Midbrain (tissue), 1 donor: ENCODE measurements around the gene MTUS2.

ENCODE experiments used
- DNase-seq: peaks from one replicate; lab custom pipeline; 2025; lab: John Stamatoyannopoulos, UW

The MTUS2 gene

DNA sequence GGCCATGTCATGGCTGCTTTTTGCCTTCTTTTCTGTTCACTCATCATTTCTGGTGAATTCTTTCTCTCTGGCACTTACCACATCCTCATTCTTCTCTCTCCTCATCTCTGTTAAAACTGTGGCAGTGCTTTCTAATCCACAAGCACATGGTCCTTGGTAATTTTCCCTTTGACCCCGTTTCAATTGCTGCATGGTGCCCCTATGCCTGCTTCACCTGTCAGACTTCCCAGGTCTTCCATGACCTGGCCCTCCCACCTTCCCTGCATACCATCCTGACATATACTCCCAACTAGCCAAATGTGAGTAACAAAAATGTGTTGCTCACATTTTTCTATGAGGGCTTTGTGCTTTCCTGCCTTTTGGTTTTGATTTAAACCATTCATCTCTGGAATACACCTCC is 286.5 kb downstream of the MTUS2 start:
- DNase-seq = no peak

DNA sequence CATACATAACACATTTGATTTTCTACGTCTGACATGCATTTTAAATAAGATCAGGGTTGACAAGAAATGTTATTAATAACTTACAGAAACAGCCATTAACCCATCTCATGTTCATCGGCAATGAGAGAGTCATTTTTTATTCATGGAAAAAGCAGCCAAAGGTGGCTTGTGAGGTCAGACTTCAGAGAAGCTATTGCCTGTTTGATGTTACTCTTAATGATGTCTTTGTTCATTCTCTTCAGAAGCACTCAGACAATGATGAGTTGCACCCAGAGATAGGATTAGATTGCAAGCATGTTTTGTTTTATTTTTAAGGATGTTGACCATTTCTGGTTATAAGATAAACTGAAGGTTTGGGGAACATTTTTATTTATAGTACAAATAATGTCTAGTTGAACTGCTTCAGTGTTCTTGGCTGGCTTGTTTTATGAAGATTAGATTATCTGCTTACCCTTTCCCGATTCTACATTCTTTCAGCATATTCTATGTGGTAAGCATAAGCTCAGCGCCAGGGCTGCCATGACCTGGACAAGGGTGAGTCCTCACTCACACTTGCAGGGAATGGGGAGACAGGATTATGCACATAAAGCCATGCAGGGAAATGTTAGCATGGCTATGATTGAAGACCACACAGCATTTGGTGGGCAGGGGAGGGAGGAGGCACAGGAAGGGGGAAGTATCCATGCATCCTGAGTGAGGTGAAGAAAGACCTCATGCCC is 288.1 kb downstream of the MTUS2 start:
- DNase-seq = no peak

- no peak for DNase-seq
Measured at GRCh38 chr13:29109987-29110386, 289.8 kb downstream of the MTUS2 start.

- DNase-seq = no peak
Measured at GRCh38 chr13:29111446-29111845, 291.3 kb downstream of the MTUS2 start.

DNA sequence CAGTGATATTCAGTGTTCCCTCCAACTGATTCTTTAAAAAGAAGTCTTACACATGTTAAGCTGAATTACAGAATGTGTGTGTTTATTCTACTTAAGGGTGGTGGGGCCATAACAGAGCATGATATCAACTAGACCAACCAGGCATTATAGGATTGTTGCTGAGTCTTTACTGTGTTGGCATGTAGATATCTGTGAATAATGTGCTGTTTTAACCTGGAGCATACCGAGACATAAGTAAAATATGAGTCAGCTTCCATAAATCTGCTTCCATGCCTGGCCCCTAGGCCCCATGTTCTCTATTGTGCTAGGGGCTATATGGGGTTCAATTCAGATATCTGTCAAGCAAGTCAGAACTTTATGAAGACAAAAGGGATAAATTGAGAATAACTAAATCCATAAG is 295.7 kb downstream of the MTUS2 start:
- DNase-seq = no peak

DNA sequence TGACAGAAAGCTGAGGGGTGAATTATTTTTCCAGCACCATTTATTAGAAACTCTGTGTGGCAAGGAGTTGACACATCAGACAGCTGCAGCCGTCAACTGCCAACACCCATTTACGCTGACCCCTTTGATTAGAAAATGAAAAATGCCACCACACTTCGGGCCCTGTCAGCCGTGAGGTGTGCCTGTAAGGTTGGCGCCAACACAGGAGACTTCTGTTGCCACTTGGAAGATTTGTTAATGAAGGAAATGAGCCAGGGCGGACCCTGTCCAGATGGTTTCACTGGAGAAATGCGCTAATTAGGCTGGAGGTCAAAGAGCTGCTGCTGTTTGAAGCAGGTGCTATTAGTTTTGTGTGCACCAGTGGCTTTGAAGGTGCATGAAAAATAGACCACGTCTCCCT is 297.5 kb downstream of the MTUS2 start:
- DNase-seq = no peak

GRCh38 chr13:29118471-29118870 is 298.3 kb downstream of the MTUS2 start:
- DNase-seq = no peak

- DNase-seq = no peak
Measured at GRCh38 chr13:29125191-29125933, 305.2 kb downstream of the MTUS2 start.

GRCh38 chr13:29125934-29126424 is 305.8 kb downstream of the MTUS2 start:
- no peak for DNase-seq

DNA sequence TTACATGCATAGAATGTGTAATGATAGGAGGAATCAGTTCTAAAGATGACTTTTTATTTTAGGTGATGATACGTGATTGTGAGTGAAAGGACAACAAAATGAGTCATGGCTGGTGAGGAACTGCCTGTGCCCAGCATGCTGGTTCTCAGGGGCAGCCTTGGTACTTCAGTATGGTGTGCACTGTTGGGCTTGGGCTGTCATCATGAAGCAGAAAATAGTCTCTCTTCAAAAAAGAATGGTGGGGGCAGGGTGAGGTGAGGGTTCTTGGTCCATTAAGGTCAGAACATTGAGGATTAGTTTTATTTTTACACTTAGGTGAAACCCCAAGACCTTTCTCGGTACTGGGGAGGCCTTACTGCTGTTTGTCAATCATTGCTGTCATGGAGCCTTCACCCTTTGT is 309.5 kb downstream of the MTUS2 start:
- DNase-seq = no peak

DNA sequence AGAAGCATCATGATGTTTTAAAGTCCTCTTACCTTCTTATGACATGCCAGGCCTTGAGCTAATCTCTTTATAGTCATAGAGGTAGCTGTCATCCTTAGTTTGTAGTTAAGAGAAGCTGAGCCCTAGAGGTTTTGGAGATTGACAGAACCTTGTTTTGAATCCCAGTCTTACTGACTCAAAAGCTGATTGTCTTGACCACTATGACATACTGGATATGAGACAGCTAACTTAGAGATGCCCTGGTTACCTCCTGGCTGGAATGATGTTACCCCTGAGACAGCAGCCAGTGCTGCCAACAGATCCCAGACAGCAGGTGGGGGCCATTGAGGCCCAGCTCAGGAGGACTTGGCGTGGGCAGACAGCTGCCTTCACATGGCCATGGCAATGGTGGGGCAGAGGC is 311.0 kb downstream of the MTUS2 start:
- no peak for DNase-seq

GRCh38 chr13:29131881-29132668 is 311.9 kb downstream of the MTUS2 start:
- DNase-seq = no peak

DNA sequence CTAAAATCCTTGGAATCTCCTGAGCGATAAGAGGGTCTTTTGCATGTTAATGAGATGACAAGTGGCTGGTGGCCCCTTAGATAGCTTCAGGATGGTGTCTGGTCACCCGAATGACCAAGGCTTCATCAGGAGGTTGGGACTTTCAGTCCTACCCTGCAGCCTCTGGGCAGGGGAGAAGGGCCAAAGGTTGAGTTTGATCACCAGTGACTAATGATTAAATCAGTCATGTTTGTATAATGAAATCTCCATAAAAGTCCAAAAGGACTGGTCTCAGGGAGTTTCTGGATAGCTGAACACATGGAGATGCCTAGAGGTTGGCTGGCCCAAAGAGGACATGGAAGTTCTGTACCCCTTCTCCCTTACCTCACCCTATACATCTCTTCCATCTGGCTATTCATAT is 316.2 kb downstream of the MTUS2 start:
- DNase-seq = no peak

DNA sequence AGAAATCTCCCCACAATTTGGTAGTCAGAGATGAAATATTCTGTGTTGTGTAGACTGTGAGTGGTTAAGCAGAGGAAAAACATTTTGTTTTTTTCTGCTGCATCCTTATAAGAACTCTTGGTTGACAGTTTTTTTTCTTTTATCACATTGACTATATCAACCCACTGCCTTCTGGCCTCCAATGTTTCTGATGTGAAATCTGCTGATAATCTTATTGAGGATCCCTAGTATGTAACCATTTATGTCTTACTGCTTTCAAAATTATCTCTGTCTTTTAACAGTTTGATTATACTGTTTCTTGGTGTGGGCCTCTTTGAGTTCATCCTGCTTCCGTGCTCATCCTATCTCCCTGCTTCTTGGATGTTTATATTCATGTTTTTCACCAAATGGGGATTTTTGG is 316.9 kb downstream of the MTUS2 start:
- no peak for DNase-seq

DNA sequence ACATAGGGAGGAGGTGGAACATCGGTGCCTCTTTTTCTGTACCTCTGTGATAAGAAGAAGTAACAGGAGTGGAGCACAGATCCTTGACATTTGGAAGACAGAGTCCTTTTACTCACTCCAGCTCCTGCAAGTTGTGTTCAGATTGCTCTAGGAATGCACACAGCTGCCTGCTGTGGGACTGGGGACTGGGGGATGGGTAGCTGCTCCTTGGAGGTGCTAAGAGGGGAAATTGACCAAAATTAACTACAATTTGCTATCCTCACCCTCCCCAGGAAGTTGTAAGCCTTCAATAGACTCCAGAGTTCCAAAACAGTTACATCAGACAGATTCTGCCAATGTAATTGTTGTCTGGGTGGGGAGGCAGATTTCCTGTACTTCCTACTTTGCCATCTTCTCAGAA is 317.9 kb downstream of the MTUS2 start:
- DNase-seq = no peak

DNA sequence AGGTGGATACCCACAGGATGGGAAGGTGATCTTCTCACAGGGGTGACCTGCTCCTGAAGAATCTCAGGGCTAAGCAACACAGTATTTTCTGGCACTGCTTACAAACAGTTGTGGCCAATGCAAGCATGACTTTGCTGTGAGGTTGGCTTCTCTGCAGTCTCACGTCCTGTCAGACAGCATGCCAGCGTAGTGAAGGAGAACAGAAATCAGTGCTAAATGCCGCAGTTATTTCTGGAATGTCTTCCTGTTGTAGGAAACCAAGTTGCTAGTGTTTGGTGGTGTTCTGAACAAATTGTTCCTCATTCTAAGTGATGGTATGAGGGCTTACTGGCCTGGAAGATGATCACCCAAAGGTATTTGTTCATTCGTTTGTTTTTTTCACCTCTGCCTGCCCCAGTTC is 320.1 kb downstream of the MTUS2 start:
- DNase-seq = no peak

DNA sequence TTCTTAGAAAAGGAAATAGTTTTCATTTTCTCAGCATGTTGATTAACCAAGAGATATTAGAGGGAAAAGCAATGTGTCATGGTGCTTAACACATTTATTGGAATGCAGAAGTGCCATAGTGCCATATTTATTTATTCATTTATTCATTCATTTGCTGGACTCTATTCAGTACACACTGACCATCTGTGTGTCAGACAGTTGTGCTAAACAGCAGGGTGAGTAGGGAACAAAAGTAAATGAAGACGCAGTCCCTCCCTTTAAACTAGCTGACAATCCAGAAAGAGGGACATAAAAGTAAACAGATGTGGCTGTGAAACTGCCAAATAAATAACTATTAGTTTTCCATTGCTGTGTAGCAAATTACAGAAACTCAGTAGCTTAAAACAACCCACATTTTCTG is 323.7 kb downstream of the MTUS2 start:
- DNase-seq = no peak

DNA sequence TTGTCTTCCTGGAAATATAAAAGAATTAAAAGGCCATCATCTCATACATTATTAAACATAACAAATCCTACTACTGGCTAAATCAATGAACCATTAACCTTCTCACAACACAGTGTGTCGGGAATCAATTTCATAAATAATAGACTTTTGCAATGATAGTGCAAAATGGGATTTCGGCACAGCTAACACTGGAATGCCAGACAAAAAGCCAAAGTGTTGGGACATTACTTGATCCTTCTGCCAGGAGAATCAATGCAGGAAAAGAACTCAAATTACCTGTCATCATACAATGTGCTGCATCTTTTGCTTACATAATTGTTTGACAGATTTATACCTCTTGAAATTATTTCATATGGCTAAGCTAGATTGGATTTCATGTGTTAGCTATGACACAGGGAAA is 334.3 kb downstream of the MTUS2 start:
- DNase-seq = no peak

DNA sequence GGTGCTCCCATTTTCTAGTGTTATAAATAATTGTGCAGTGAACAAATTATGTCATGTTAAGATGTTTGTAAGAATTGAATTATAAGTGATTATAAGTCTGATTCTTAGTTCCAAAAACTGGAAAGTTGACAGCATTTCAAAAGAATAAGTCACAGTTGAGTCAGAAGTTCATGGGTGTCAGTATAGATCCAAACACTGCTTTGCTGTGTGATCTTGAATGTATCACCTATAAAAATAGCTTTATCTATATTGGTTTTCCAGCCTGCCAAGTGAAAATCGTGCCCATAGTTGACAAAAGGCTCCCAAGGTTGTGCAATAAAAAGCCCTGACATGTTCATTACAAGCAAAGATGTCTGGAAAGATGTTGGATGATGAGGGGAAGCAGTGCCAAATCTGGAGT is 336.0 kb downstream of the MTUS2 start:
- no peak for DNase-seq

GRCh38 chr13:29159871-29160270 is 339.7 kb downstream of the MTUS2 start:
- no peak for DNase-seq

DNA sequence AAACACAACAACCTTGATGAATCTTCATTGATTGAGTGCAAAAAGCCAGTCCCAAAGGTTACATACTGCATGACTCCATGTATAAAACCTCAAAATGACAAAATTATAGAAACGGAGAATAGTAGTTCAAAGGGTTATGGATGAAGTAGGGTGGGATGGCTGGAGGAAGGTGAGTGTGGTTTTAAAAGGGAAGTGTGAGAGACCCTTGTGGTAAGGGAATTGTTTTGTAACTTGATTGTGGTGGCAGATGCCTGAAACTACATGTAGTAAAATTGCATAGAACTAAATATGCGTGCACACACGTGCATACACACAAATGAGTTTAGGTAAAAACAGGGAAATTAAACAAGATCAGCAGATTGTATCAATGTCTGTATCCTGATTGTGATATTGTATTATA is 340.7 kb downstream of the MTUS2 start:
- DNase-seq = no peak

- DNase-seq = no peak
Measured at GRCh38 chr13:29161676-29162075, 341.5 kb downstream of the MTUS2 start.
